Activated T-cell treated with anti-CD3 and anti-CD28 coated beads for 48 hours (primary cell): ENCODE results near the gene SERTAD3.
"Not testable (repeated sequence)": the region's sequence is repeated elsewhere in the genome, so short reads cannot be mapped to it uniquely, and the experiment has no call there.

Experiments used
- DNase-seq: peaks from one replicate; pipeline ENCODE4 v3.0.0-alpha.2; 2020; ENCODE audit warnings: low read depth

Gene SERTAD3, protein sequence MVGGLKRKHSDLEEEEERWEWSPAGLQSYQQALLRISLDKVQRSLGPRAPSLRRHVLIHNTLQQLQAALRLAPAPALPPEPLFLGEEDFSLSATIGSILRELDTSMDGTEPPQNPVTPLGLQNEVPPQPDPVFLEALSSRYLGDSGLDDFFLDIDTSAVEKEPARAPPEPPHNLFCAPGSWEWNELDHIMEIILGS

DNA sequence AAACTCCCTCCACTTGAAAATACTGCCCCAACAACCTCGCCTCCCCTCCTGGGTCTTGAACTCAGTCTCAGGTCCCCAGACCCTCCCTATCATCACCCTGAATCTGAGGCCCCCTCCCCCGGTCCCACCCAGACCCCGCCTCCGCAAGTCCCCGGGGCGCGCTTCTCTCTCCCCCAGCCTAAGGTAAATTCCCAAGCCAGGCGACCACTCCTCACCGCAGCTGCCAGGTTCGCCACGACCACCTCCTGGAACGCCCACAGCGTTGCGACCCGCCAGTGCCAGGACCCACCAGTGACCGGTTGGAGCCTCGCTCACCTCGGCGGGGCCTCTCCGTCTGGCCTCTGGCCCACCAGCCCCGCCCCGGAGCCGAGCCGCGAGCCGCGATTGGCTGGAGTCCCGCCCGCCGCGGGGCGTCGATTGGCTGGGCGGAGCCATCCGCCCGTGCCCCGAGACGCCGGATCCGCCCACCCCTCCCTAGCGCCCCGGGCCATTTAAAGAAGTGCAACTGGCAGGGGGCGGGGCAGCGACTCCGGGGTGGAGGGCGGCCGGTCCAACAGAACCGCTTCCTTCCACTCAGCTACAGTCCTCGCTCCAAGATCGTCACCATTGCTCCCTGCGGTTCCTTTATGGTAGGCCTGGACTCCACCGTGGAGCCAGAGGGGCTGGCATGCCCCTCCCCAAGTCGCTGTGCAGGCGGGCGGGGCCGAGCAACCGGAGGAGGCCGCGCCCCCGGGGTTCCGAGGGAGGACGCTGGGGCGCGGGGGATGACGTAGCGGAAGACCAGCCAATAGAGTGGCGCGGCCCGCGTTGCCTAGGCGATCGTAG, at the start of gene SERTAD3:
Gene SERTAD3, minus strand, starts transcription at position 336 of the 825 bp plus-strand sequence. CDS start 2,255 bp downstream, outside the sequence.
- DNase-seq: peak; percentile 98

- no peak for DNase-seq
Observed at GRCh38 chr19:40493778-40494177, 49.6 kb upstream of the SERTAD3 start.

- no peak for DNase-seq
Observed at GRCh38 chr19:40492274-40492673, 48.1 kb upstream of the SERTAD3 start.

- DNase-seq: no peak
Observed at GRCh38 chr19:40489882-40490230, 45.7 kb upstream of the SERTAD3 start.

DNA sequence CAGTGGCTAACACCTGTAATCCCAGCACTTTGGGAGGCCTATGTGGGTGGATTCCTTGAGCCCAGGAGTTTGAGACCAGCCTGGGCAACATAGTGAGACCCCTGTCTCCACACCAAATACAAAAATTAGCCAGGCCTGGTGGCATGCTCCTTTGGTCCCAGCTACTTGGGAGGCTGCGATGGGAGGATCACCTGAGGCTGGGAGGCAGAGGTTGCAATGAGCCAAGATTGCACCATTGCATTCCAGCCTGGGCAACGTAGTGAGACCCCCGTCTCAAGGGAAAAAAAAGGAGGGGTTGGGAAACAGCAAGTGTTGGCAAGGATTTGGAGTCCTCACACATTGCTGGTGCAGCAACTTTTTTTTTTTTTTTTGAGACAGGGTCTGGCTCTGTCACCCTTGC, 41.9 kb upstream of the SERTAD3 start:
- DNase-seq: no peak

DNA sequence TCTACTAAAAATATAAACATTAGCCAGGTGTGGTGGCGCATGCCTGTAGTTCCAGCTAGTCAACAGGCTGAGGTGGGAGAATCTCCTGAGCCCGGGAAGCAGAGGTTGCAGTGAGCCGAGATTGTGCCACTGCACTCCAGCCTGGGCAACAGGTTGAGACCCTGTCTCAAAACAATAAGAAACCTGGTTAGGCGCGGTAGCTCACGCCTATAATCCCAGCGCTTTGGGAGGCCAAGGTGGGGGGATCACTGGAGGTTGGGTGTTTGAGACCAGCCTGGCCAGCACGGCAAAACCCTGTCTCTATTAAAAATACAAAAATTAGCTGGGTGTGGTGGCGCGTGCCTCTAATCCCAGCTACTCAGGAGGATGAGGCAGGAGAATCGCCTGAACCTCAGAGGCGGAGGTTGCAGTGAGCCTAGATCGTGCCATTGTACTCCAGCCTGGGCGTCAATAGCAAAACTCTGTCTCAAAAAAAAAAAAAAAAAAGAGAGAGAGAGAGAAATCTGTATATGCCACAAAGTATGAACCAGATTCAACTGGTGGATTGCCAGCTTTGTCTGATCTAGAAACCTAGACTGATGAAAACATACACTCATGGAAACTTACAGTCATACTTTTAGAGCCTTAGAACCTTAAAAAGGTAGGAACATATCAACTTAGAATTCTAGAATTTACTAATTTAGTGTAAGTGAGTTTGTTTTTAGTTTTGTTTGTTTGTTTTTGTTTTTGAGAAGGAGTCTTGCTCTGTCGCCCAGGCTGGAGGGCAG, 31.9 kb upstream of the SERTAD3 start:
- not testable (repeated sequence) for DNase-seq

GRCh38 chr19:40474737-40475136, 30.6 kb upstream of the SERTAD3 start:
- no peak for DNase-seq

DNA sequence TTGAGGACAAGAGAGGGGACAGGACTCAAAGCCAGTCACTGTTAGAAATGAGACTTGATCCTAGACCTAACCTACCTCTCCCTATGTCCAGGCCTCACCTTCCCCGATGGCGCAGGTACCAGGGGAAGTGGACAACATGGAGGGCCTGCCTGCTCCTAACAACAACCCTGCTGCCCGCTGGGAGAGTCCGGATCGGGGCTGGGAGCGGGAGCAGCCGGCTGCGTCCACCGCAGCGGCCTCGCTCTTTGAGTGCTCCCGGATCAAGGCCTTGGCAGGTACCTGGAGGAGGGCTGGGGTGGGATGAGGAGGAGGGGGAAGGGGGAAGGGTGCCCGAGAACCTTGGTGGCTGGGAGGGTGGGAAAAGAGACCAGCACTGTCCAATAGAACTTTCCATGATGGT, 28.4 kb upstream of the SERTAD3 start:
- DNase-seq: no peak

GRCh38 chr19:40471111-40471510, 27.0 kb upstream of the SERTAD3 start:
- no peak for DNase-seq

GRCh38 chr19:40469011-40469410, 24.9 kb upstream of the SERTAD3 start:
- no peak for DNase-seq

DNA sequence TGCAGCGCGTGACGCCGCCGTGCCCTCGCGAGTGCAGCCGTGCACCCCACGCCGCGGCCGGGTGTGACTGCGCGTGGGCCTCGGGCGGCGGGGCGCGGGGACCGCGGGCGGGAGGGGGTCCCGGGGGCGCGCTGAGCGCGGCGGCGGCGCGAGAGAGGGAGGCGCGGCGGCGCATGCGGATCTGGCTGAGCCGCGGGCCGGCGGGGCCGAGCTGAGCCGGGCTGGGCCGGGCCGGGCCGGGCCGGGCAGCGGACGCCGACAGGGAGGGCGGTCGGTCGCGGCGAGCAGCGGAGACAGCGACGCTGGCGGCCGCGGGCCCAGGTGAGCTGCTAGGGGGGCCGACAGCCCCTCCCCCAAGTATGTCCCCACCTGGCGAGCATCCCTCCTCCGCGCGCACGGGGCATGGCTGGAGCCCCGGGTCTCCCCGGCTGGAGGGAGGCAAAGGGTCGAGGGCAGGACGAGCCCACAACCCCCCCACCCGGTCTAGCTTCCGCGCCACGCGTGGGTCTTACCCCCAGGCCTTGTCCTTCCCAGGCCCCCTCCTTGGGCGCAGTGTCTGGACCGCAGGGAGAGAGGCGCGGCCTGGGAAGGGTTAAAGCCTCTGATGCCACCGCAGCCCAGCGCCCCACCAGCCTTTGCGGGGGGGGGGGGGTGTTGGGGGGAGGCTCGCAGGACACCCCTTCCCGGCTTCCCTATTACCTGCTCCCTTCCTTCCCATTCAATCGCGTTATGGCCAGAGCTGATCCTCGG, 23.0 kb upstream of the SERTAD3 start, which contains the start of gene SPTBN4:
Gene SPTBN4, plus strand, starts transcription at position 17 of the 750 bp plus-strand sequence. CDS start 5,621 bp downstream, outside the sequence.
- no peak for DNase-seq

DNA sequence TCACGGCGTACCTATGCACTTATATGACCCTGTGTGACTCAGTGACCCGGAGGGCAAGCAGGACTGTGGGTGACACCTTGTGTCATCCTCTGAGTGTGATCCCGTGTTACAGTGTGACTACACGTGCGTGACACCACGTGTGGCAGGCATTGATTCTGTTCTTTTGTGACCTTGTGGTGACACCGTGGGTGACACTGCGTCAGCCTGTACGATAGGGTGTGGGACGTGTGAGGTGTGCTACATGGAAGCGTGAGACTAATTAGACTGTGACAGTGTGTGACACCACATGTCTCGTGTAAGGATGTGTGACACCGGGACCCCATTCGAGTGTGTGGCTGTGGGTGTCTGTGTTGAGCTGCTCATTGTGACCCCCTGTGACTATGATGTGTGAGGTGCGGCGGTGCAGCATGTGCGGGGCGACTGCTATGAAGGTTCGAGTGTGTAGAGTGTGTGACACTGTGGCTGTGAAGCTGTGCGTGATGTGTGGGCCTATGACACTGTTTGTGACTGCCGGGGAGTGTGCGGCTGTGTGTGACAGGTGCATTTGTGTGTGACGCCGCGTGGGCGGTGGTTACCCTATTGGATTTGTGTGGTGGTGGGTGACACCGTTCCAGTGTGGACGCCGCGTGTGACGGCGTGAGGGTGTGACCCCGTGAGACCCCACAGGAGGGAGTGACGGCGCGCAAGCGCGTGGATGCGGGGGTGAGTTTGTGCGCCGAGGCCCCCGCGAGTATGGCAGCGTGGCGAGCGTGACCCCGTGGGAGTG, 22.3 kb upstream of the SERTAD3 start:
- DNase-seq: peak; percentile 65

DNA sequence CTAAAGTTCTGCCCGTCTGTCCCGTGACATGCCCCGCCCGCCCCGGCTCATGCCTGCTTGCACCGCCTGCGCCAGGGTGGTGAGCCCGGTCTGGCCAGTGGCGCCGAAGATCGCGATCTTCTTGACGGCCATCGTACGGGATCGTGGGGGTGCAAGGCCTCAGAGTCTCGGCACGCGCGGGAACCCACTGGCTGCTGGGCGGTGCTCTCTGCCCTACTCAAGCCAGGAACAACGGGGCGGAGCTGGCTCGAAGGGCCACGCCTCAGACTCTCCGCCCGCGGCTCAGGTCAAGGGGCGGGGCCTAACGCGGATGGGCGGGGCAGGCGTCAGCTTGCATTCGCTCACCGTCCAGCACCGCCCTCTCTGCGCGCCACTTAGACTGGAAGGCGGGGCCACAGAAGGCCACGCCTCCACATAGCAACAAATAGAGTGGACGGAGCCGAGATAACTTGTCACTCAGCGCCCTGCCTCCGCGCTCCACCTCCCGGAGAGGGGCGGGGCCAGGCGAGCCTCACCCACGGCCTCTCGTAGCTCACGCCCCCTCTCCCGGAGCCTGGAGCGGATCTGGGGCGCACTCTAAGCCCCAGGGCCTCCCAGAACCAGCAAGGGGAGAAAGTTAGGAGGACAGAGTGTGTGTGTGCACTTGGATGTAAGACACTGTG, 21.6 kb upstream of the SERTAD3 start, which contains the start of gene BLVRB:
Gene BLVRB, minus strand, starts transcription at position 189 of the 662 bp plus-strand sequence. Its CDS starts 57 bp downstream, at position 132.
- peak; percentile 100 for DNase-seq

GRCh38 chr19:40465025-40465556, 21.0 kb upstream of the SERTAD3 start:
- DNase-seq: no peak

- DNase-seq: peak; percentile 59
Observed at GRCh38 chr19:40464059-40465024, 20.2 kb upstream of the SERTAD3 start.

GRCh38 chr19:40463587-40464037, 19.5 kb upstream of the SERTAD3 start:
- not testable (repeated sequence) for DNase-seq

DNA sequence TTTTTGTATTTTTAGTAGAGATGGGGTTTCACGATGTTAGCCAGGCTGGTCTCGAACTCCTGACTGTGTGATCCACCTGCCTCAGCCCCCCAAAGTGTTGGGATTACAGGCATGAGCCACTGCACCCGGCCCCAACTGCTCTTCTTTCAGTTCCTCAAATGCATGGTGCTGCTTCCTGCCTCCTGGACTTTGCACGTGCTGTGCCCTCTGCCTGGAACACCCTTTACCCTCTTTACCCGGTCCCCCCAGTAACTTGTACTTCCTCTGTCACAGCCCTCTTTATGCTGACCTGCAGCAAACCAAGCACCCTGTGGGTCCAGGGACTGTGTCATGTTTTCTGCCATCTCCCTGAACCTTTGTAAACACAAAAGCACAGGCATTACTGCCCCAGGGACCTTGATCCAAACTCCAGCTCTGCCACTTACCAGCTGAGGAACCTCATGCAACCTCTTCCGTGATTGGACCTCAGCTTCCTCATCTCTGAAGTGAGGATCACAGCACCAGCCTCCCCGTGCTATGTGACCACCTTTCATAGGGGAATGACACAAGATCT, 17.6 kb upstream of the SERTAD3 start:
- DNase-seq: no peak

DNA sequence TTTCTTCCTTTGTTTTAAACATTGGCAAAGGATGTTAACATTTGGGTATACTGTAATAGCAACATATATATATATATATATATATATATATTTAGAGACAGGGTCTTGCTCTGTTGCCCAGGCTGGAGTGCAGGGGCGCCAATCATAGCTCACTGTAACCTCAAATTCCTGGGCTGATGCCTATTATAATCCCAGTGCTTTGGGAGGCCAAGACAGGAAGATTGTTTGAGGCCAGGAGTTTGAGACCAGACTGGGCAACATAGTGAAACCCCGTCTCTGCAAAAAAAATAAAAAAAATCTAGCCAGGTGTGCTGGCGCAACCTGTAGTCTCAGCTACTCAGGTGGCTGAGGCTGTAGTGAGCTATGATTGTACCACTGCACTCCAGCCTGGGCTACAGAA, 16.1 kb upstream of the SERTAD3 start:
- no peak for DNase-seq

DNA sequence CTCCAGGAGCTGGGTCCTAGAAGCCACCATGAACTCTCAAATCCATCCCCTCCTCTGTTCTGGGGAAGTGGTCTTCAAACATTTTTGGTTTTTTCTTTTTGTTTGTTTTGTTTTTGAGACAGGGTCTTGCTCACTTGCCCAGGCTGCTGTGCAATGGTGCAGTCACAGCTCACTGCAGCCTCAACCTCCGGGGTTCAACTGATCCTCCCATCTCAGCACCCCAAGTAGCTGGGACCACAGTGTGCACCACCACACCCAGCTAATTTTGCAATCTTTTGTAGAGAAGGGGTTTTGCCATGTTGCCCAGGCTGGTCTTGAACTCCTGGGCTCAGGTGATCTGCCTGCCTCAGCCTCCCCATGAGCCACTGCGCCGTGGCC, 14.5 kb upstream of the SERTAD3 start:
- no peak for DNase-seq
